Panc1 (cell line): ENCODE results near the gene NAPSA. TPM values are rescaled to one million over a fixed set of nuclear protein-coding genes. Genes with fewer than 3 reads are reported as not detected.

Experiments
- ATAC-seq: fragments of 200-7000 bp; cut with Tn5 transposase; 2 replicates; pipeline ENCODE4 v1.9.1; 2020; ENCODE audit warnings: mild to moderate bottlenecking, moderate library complexity
- BruUV-seq: library from RNA; stranded (reverse); fragments of 400-500 nt; replicated peaks from 2 replicates; lab custom pipeline; 2021; lab: Mats Ljungman, UMichigan
- CTCF ChIA-PET: fragments of 300-600 bp; sonication (Branson Sonifier 250); formaldehyde crosslinking; loops from one replicate; lab custom pipeline; 2022; ENCODE audit warnings: antibody characterized with exemption; lab: Charles Lee
- POLR2A ChIA-PET: fragments of 300-600 bp; sonication (Branson Sonifier 250); formaldehyde crosslinking; loops from one replicate; lab custom pipeline; 2022; ENCODE audit warnings: antibody characterized with exemption; lab: Charles Lee
- DNase-seq: peaks from one replicate; pipeline ENCODE4 v3.0.0-alpha.2; 2010; ENCODE audit warnings: low read depth, low spot score
- H3K27ac ChIP-seq: 2 replicates; pipeline ENCODE4 v1.5.1; 2011; ENCODE audit warnings: mild to moderate bottlenecking, low read length, inconsistent platforms
- H3K27me3 ChIP-seq: fragments of 200-500 bp; sonication (Bioruptor generic); 2 replicates; pipeline ENCODE4 v1.6.0; 2014; ENCODE audit warnings: low read length, inconsistent platforms; ENCODE audit not compliant: control insufficient read depth, insufficient read depth
- H3K36me3 ChIP-seq: fragments of 200-500 bp; sonication (Bioruptor generic); 2 replicates; pipeline ENCODE4 v1.5.1; 2014; ENCODE audit warnings: inconsistent platforms, mild to moderate bottlenecking, low read length, moderate library complexity; ENCODE audit not compliant: control insufficient read depth, insufficient read depth
- H3K4me1 ChIP-seq: 2 replicates; pipeline ENCODE4 v1.5.1; 2011; ENCODE audit warnings: inconsistent platforms, mild to moderate bottlenecking, low read length, moderate library complexity; ENCODE audit not compliant: control insufficient read depth, insufficient read depth
- H3K4me3 ChIP-seq, 2 experiments: 2 replicates each; pipeline ENCODE4 v1.5.1; 2011 to 2012; ENCODE audit warnings: low read depth in 2 of 2, low read length in 2 of 2, mild to moderate bottlenecking in 2 of 2, inconsistent platforms in 1 of 2, moderate library complexity in 1 of 2
- H3K9me3 ChIP-seq: fragments of 200-500 bp; sonication (Bioruptor generic); 2 replicates; pipeline ENCODE4 v1.5.1; 2014; ENCODE audit warnings: low read depth, mild to moderate bottlenecking, inconsistent platforms, low read length, moderate library complexity; ENCODE audit not compliant: control insufficient read depth, insufficient read depth
- POLR2AphosphoS5 ChIP-seq: IDR thresholded peaks from 2 replicates; pipeline ENCODE4 v1.6.1; 2012; ENCODE audit warnings: mild to moderate bottlenecking, low read depth, low read length, moderate library complexity
- SIN3A ChIP-seq: IDR thresholded peaks from 2 replicates; pipeline ENCODE4 v1.6.1; 2012; ENCODE audit warnings: low read depth, mild to moderate bottlenecking, low read length, moderate library complexity, borderline replicate concordance; ENCODE audit not compliant: insufficient read depth
- TCF7L2 ChIP-seq: IDR thresholded peaks from 2 replicates; pipeline ENCODE4 v1.6.1; 2011; ENCODE audit warnings: mild to moderate bottlenecking, low read depth, low read length, inconsistent platforms
- in situ Hi-C: cut with HindIII; loops from 2 replicates; pipeline ENCODE4 v1.10.0; 2016; ENCODE audit warnings: low sequenced_read_pairs, low pct_unique_long_range_greater_than_20kb
- intact Hi-C: fragments of 100-400 bp; cut with micrococcal nuclease; formaldehyde crosslinking; loops from one replicate; pipeline ENCODE4 v1.10.0; 2022; ENCODE audit not compliant: unreplicated experiment
- total RNA-seq: library from RNA; stranded (reverse); gene quantifications from one replicate; pipeline ENCODE4 v1.2.1, GENCODE V29; 2021; ENCODE audit not compliant: unreplicated experiment
- TF ChIP-seq, protein P1 (sequence below), 2 experiments: IDR thresholded peaks; 2 replicates each; pipeline ENCODE4 v1.6.1; 2011 to 2012; ENCODE audit warnings: low read depth in 2 of 2, control low read depth in 1 of 2, low read length in 1 of 2, mild to moderate bottlenecking in 1 of 2, moderate library complexity in 1 of 2; ENCODE audit not compliant: insufficient read depth in 1 of 2
- TF ChIP-seq, protein P2 (sequence below): fragments of 450-650 bp; IDR thresholded peaks from 2 replicates; pipeline ENCODE4 v1.5.1; 2017; ENCODE audit warnings: mild to moderate bottlenecking

Gene NAPSA
- total RNA-seq, 1 experiment from 2014 or later: 2.5 TPM

DNA sequence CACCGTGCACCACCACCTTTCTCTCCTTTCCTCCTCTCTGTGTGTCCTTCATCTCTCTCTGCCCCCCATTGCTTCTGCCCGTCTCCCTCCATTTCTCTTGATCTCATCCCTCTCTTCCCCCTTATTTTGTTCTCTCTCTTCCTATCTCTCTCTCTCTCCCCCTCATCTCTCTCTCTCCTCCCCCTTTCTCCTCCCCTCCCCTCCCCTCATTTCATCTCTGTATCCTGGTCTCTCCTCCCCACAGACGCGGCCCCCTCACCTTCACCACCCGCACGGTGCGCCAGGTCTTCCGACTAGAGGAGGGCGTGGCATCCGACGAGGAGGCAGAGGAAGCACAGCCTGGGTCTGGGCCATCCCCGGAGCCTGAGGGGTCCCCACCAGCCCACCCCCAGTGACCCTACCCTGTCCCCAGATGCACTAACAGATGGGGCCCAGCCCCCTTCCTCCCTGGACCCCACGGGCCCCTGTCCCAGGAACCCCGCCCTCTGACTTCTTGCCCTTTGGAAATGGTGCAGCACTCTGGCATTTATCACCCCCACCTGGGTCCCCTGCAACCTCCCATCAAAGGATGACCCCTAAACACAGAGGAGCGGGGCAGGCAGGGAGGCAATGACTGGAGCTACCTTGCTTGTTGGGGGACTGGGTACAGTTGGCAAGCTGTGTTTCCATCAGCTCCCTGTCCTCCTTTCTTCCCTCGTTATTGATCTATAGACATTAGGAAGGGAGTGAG, 55.9 kb downstream of the NAPSA start:
- no peak for DNase-seq
- no peak for ATAC-seq
- in situ Hi-C loops (no loop called here), intact Hi-C loops (no loop called here)
- H3K9me3 ChIP-seq: no peaks in the 10 kb centered on the region
- H3K27ac ChIP-seq: no peak overlapping the region
- POLR2A ChIA-PET: no interaction called here
- CTCF ChIA-PET: no interaction called here
- BruUV-seq: no TSS peak
- no peaks in the 10 kb centered on the region for H3K36me3 ChIP-seq
- H3K27me3 ChIP-seq: no peaks in the 10 kb centered on the region
- H3K4me1 ChIP-seq: peaks cover 4% of the 10 kb centered on the region; the same call in 1 of the 2 replicates
- H3K4me3 ChIP-seq: no peak overlapping the region
- TF ChIP-seq, protein P1, sequence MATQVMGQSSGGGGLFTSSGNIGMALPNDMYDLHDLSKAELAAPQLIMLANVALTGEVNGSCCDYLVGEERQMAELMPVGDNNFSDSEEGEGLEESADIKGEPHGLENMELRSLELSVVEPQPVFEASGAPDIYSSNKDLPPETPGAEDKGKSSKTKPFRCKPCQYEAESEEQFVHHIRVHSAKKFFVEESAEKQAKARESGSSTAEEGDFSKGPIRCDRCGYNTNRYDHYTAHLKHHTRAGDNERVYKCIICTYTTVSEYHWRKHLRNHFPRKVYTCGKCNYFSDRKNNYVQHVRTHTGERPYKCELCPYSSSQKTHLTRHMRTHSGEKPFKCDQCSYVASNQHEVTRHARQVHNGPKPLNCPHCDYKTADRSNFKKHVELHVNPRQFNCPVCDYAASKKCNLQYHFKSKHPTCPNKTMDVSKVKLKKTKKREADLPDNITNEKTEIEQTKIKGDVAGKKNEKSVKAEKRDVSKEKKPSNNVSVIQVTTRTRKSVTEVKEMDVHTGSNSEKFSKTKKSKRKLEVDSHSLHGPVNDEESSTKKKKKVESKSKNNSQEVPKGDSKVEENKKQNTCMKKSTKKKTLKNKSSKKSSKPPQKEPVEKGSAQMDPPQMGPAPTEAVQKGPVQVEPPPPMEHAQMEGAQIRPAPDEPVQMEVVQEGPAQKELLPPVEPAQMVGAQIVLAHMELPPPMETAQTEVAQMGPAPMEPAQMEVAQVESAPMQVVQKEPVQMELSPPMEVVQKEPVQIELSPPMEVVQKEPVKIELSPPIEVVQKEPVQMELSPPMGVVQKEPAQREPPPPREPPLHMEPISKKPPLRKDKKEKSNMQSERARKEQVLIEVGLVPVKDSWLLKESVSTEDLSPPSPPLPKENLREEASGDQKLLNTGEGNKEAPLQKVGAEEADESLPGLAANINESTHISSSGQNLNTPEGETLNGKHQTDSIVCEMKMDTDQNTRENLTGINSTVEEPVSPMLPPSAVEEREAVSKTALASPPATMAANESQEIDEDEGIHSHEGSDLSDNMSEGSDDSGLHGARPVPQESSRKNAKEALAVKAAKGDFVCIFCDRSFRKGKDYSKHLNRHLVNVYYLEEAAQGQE (IDR thresholded peaks at IDR 0.05; ENCODE audit: insufficient read depth in 1 of 2, low read depth in 2 of 2, low read length in 1 of 2): no peak
- TF ChIP-seq POLR2AphosphoS5 (no peak), SIN3A (no peak), TCF7L2 (no peak)
- TF ChIP-seq, protein P2, sequence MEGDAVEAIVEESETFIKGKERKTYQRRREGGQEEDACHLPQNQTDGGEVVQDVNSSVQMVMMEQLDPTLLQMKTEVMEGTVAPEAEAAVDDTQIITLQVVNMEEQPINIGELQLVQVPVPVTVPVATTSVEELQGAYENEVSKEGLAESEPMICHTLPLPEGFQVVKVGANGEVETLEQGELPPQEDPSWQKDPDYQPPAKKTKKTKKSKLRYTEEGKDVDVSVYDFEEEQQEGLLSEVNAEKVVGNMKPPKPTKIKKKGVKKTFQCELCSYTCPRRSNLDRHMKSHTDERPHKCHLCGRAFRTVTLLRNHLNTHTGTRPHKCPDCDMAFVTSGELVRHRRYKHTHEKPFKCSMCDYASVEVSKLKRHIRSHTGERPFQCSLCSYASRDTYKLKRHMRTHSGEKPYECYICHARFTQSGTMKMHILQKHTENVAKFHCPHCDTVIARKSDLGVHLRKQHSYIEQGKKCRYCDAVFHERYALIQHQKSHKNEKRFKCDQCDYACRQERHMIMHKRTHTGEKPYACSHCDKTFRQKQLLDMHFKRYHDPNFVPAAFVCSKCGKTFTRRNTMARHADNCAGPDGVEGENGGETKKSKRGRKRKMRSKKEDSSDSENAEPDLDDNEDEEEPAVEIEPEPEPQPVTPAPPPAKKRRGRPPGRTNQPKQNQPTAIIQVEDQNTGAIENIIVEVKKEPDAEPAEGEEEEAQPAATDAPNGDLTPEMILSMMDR: no peak

DNA sequence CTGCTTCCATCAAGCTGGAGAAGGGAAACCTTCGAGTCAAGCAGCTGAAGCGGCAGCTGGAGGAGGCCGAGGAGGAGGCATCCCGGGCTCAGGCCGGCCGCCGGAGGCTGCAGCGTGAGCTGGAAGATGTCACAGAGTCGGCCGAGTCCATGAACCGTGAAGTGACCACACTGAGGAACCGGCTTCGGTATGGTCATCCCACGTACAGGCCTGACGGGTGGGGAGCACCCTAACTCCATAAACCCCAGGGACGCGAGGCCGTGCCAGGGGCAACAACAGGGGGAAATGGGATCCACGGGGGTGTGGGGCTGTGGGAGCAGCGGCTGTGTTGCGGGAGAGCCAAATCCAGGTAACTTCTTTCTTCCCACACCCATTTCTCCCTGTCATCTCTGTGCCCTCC, 56.4 kb downstream of the NAPSA start:
- in situ Hi-C loops: no loop called here
- intact Hi-C loops: no loop called here
- no peak for ATAC-seq
- no peak for DNase-seq
- Histone ChIP-seq H3K36me3 (no peaks in the 10 kb centered on the region), H3K4me1 (no peaks in the 10 kb centered on the region; the same call in 1 of the 2 replicates), H3K27me3 (no peaks in the 10 kb centered on the region), H3K27ac (no peak overlapping the region), H3K4me3 (no peak overlapping the region), H3K9me3 (no peaks in the 10 kb centered on the region)
- TF ChIP-seq TCF7L2 (no peak), POLR2AphosphoS5 (no peak), SIN3A (no peak)
- TF ChIP-seq, protein P1 (IDR thresholded peaks at IDR 0.05; ENCODE audit: insufficient read depth in 1 of 2, low read depth in 2 of 2, low read length in 1 of 2): no peak
- TF ChIP-seq, protein P2: no peak
- POLR2A ChIA-PET: no interaction called here
- CTCF ChIA-PET: no interaction called here
- no TSS peak for BruUV-seq
